Stimulated activated CD4-positive, alpha-beta T cell treated with anti-CD3 and anti-CD28 coated beads, Interleukin-15, amount 100 ng/mL, for 48 hours (primary cell): ENCODE results near the gene USP2.

Experiments used
- DNase-seq, 2 donors: peaks; one replicate each; pipeline ENCODE4 v3.0.0-alpha.2; 2020; ENCODE audit warnings: low read depth in 2 of 2

The USP2 gene

GRCh38 chr11:119381181-119381988, at the start of gene USP2:
USP2 (minus strand) TSS chr11:119381690; CDS start chr11:119373480, 8,210 bp downstream.
- DNase-seq: peak; percentile 92 to 96

GRCh38 chr11:119427279-119427678, 45.8 kb upstream of the USP2 start:
- no peak for DNase-seq

GRCh38 chr11:119426142-119426541, 44.7 kb upstream of the USP2 start:
- DNase-seq: no peak

GRCh38 chr11:119424775-119425174, 43.3 kb upstream of the USP2 start:
- no peak for DNase-seq

GRCh38 chr11:119424276-119424675, 42.8 kb upstream of the USP2 start:
- no peak for DNase-seq

GRCh38 chr11:119423509-119424254, 42.2 kb upstream of the USP2 start:
- DNase-seq: no peak

- no peak for DNase-seq
Observed at GRCh38 chr11:119422809-119423508, 41.5 kb upstream of the USP2 start, which contains the start of gene THY1. THY1 (minus strand) TSS chr11:119423172; CDS start chr11:119420905, 2,267 bp downstream.

- DNase-seq: no peak
Observed at GRCh38 chr11:119421941-119422808, 40.7 kb upstream of the USP2 start.

GRCh38 chr11:119421351-119421750, 39.9 kb upstream of the USP2 start:
- DNase-seq: no peak

GRCh38 chr11:119420631-119421030, 39.1 kb upstream of the USP2 start:
- no peak for DNase-seq

GRCh38 chr11:119419834-119420492, 38.5 kb upstream of the USP2 start:
- DNase-seq: no peak

- no peak for DNase-seq
Observed at GRCh38 chr11:119419246-119419645, 37.8 kb upstream of the USP2 start.

GRCh38 chr11:119418759-119419158, 37.3 kb upstream of the USP2 start:
- DNase-seq: no peak

- DNase-seq: no peak
Observed at GRCh38 chr11:119417726-119418540, 36.4 kb upstream of the USP2 start.

GRCh38 chr11:119416606-119417580, 35.4 kb upstream of the USP2 start:
- DNase-seq: no peak

- no peak for DNase-seq
Observed at GRCh38 chr11:119415966-119416365, 34.5 kb upstream of the USP2 start.

GRCh38 chr11:119415517-119415916, 34.0 kb upstream of the USP2 start:
- no peak for DNase-seq

- no peak for DNase-seq
Observed at GRCh38 chr11:119414734-119415133, 33.2 kb upstream of the USP2 start.

- DNase-seq: no peak
Observed at GRCh38 chr11:119414321-119414720, 32.8 kb upstream of the USP2 start.
